IPS-18c (cell line): Measurements from ENCODE around the gene RASGRP1.

Source experiments
- H3K4me3 ChIP-seq: 2 replicates; pipeline ENCODE4 v1.7.0; 2013; ENCODE audit warnings: low read depth, mild to moderate bottlenecking, low read length, moderate library complexity; ENCODE audit not compliant: insufficient read depth
- H3K9me3 ChIP-seq: one replicate; pipeline ENCODE4 v1.6.1; 2013; ENCODE audit warnings: mild to moderate bottlenecking, low read length, moderate library complexity; ENCODE audit not compliant: control insufficient read depth, insufficient read depth

Gene RASGRP1

DNA sequence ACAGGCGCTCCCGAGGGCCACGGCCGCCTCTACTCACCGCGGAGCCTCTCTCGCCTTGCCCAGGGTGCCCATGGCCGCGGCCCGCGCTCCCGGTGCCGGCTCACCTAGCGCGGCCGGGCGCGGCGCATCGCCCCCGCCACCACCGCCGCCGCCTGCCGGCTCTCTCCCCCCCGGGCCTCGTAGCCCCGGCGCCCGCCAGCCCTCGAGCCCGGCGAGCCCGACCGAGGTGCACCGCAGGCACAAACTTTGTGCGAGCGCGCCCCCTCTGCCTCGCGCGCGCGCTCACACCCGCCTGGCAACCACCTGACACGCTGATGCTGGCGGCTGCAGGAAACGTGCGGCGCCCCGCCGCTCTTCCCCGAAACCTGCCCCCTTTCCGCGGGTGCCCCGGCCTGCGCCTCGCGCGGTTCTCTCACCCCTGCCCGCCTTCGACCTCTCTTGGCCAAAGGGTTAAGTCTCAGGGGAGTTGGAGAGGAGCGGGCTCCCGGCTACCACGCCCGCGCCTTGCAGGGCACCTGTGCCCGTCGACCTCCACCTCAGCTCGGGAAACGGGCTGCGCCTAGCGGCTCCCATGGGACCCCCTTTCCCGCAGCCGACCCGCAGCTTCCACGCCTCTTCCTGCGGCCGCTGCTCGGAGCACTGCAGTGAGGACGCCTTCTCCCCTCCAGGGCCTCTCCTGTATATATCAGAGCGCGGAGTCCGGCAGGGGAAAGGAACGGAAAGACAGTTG is at the start of gene RASGRP1:
RASGRP1 (minus strand) TSS at position 258 of the 730 bp plus-strand sequence; CDS start at position 72, 186 bp downstream.
- H3K4me3 ChIP-seq: peak within 1 kb of the TSS; percentile 64
- H3K9me3 ChIP-seq: peaks cover 2% of the 10 kb centered on the region

DNA sequence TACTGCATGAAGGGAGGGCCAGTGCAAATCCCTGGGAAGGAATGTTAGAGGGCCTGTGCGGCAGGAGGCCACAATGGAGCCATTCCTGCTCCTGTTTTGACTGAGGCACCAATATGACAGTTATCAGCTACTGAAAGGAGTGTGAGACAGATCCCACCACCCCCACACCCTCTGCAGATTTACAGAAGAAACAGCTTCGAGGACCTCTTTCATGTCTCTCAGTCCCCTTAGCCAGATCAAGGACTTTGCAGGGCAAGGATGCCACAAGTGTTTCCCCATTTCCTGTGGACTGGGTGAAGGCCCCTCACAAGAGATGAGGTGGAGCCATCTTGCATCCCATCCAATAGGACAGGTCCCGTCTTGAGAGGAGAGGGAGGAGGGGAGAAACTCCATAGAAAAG is 48.5 kb upstream of the RASGRP1 start:
- H3K4me3 ChIP-seq: no peak overlapping the region
- H3K9me3 ChIP-seq: no peaks in the 10 kb centered on the region

- no peak overlapping the region for H3K4me3 ChIP-seq
- H3K9me3 ChIP-seq: no peaks in the 10 kb centered on the region
These were observed 47.7 kb upstream of the RASGRP1 start for GRCh38 chr15:38612159-38612863.

- H3K9me3 ChIP-seq: no peaks in the 10 kb centered on the region
- H3K4me3 ChIP-seq: no peak overlapping the region
These were observed 46.6 kb upstream of the RASGRP1 start for GRCh38 chr15:38611228-38611627.

DNA sequence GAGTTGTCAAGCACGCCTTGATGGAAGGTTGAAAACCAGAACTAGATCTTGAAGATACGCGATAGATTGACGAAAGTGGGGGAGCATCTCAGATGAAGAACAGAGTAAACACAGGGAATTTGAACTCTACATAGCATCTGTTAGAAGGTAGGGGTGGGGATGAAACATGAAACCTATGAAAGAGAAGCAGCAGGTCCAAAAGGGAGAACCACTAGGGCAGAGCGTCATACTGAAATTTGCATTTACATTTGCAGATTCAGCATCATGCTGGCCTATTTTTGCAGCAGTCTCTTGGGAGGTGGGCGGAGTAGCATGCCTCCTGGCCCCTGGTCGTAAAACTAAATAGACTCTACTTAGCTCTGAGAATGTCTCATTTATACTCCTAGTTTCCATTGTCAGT is 46.1 kb upstream of the RASGRP1 start:
- H3K9me3 ChIP-seq: no peaks in the 10 kb centered on the region
- H3K4me3 ChIP-seq: no peak overlapping the region

DNA sequence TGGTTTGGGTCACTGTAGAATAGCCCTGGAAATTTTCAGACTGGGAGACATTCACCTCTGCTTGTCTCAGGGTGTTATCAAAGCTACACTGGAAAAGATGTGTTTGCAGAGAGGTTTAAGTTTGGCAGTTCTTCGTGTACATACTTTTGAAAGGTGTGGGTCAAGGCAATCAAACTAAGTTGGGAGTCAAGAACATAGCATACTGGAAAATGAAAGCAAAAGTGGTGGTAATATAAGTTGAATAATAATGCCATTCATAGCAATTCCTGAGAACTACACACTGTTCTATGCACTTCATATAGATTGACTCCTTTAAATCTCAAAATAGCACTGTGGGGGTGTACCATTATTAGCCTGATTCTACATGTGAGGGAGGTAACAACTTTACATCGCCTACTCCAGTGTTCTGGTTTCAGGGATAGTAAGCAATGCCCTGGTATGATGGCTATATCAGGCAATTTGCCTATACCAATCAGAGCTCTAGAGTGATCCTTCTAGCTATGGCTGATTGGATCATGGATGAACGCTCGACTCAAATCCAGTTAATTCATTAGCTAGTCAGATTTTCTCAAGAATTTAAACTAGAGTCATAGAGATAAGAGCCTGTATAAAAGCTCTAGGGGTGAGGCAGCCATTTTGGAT is 44.6 kb upstream of the RASGRP1 start:
- no peak overlapping the region for H3K4me3 ChIP-seq
- H3K9me3 ChIP-seq: no peaks in the 10 kb centered on the region

DNA sequence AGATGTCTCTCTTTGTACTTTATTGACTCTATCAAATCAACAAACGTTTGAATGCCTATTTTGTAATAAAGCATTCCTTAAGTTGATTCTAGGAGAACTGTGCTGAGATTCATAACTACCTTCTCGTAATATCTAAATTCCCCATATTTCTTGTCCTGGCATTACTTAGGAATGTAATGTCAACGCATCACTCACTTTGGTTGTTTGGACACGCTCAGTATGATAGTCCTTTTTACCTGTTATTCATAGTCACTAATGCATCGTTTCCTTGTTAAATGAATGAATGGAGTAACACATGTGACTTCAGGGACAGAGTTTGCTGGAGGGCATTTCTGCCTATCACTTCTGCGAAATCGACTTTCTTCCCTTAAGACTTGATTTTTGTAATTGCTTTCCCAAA is 44.1 kb upstream of the RASGRP1 start:
- Histone ChIP-seq H3K9me3 (no peaks in the 10 kb centered on the region), H3K4me3 (no peak overlapping the region)

GRCh38 chr15:38605744-38606143 is 41.1 kb upstream of the RASGRP1 start:
- H3K4me3 ChIP-seq: no peak overlapping the region
- H3K9me3 ChIP-seq: no peaks in the 10 kb centered on the region

- no peaks in the 10 kb centered on the region for H3K9me3 ChIP-seq
These were observed 39.1 kb upstream of the RASGRP1 start for GRCh38 chr15:38603672-38604071.

DNA sequence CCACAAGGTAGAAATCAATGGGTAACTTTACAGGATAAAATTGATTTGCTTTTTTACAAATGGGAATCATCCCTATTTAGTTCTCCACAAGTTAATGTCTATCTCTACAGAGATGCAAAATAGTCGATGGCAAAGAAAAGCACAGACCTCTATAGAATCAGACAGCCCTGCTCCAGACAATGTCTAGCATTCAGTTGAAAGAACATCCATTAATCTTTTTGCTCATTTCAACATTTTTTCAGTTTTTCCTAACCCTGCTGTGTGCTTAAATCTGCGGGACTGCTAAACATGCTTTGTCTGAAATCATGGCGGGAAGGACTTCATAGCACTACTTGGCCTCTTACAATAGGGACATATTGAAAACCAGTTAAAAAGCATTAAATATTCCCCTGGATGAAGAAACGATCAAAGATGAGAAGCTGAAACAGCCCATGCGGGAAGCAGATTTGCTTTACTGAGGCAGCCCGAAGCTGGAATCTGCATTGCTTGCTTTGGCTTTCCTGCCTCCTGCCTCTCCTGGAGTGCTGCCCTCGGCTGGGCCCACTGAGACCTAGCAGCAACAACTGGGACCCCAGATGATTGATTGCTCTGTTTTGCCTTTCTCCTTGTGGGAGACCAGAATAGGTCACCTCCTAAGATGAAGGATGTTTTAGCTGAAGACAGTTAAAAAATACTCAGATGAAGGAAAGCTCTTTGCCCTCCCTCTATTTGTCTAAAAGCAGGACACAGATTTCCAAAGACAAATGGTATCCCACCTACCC is 38.5 kb upstream of the RASGRP1 start:
- no peaks in the 10 kb centered on the region for H3K9me3 ChIP-seq
- H3K4me3 ChIP-seq: no peak overlapping the region

More at GRCh38 chr15:38603672-38604071, 39.1 kb upstream of the RASGRP1 start:
- H3K4me3 ChIP-seq: no peak overlapping the region

GRCh38 chr15:38600236-38600635 is 35.6 kb upstream of the RASGRP1 start:
- H3K4me3 ChIP-seq: no peak overlapping the region
- H3K9me3 ChIP-seq: no peaks in the 10 kb centered on the region

DNA sequence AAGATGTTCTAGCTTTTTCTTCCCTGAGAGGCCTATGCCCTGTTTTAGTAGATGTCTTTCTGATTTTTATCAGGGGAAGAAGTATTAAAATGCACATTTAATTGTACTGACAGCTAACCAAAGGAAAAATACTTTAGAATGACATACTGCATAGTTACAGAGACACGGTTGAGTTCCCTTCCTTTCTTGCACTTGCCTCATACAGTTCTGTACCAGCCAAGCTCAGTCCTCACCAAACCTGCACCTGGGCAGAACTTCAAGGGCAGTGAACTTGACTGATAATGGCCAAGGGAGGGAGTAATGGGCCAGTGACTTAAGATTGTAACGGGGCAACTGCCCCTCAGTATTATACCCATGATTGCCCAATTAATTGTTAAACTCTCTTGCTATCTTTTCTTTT is 34.1 kb upstream of the RASGRP1 start:
- Histone ChIP-seq H3K9me3 (no peaks in the 10 kb centered on the region), H3K4me3 (no peak overlapping the region)

- Histone ChIP-seq H3K4me3 (no peak overlapping the region), H3K9me3 (no peaks in the 10 kb centered on the region)
These were observed 32.7 kb upstream of the RASGRP1 start for GRCh38 chr15:38597219-38597800.

GRCh38 chr15:38593524-38593923 is 28.9 kb upstream of the RASGRP1 start:
- Histone ChIP-seq H3K4me3 (no peak overlapping the region), H3K9me3 (no peaks in the 10 kb centered on the region)

DNA sequence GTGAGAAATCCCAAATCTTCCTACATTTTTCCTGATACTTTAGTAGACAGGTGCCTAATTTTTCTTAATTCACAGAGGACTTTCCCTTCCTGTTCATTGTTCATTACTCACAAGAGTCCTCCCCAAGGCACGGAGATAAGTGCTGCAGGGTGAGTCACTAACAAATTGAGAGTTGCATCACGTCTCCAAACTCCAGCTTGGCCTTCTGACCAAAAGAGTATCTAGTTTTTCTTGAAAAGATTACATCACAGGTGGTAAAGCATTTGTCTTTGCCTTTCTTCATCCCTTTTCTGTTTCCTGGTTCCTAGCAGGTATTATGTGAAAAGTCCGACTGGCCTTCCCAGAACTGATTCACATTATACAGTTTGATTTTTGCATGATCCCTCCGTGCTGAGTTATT is 24.9 kb upstream of the RASGRP1 start:
- Histone ChIP-seq H3K9me3 (no peaks in the 10 kb centered on the region), H3K4me3 (no peak overlapping the region)

DNA sequence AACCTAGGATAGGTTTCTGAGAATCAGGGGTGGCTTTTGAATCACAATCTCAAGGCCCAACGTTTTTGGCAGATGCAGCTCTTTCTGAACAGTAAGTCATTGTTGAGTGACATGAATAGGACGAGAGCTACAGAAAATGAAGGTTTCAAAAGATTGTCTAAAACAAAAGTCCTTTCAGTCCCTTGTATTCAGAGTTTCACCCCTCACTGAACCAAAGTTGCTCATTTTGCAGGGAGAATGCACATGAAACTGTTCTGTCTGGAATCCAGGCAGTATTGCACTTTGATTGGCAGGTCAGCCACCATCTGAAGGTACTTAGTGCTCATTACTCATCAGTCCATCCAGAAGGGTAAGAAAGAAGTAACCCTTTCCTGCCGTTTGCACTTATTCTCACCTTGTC is 24.1 kb upstream of the RASGRP1 start:
- no peak overlapping the region for H3K4me3 ChIP-seq
- H3K9me3 ChIP-seq: no peaks in the 10 kb centered on the region

- H3K9me3 ChIP-seq: no peaks in the 10 kb centered on the region
- H3K4me3 ChIP-seq: no peak overlapping the region
These were observed 22.6 kb upstream of the RASGRP1 start for GRCh38 chr15:38587214-38587613.
